HG03159 (cell line): ENCODE measurements around the gene C22orf15.

Experiments used
- ATAC-seq: cut with Tn5 transposase; IDR thresholded peaks from one replicate; pipeline ENCODE4 v1.9.1; 2021; ENCODE audit warnings: mild to moderate bottlenecking, moderate library complexity; ENCODE audit not compliant: unreplicated experiment

The C22orf15 gene

GRCh38 chr22:23772649-23773473 is 10.1 kb downstream of the C22orf15 start, which contains the start of gene MMP11:
Gene MMP11, plus strand, starts transcription at chr22:23772849. Its CDS starts 22 bp downstream, at chr22:23772871.
- no peak for ATAC-seq

GRCh38 chr22:23773483-23774113 is 10.8 kb downstream of the C22orf15 start:
- ATAC-seq: no peak

GRCh38 chr22:23774114-23774921 is 11.5 kb downstream of the C22orf15 start:
- no peak for ATAC-seq

- no peak for ATAC-seq
Measured at GRCh38 chr22:23774922-23775436, 12.2 kb downstream of the C22orf15 start.

- ATAC-seq: no peak
Measured at GRCh38 chr22:23775779-23776375, 13.1 kb downstream of the C22orf15 start.

- ATAC-seq: no peak
Measured at GRCh38 chr22:23777776-23778576, 15.2 kb downstream of the C22orf15 start.

GRCh38 chr22:23778577-23778900 is 15.7 kb downstream of the C22orf15 start:
- no peak for ATAC-seq

GRCh38 chr22:23779083-23779482 is 16.3 kb downstream of the C22orf15 start:
- no peak for ATAC-seq

GRCh38 chr22:23779731-23780130 is 16.9 kb downstream of the C22orf15 start:
- ATAC-seq: no peak

- ATAC-seq: no peak
Measured at GRCh38 chr22:23780146-23780748, 17.5 kb downstream of the C22orf15 start.

GRCh38 chr22:23781065-23781464 is 18.3 kb downstream of the C22orf15 start:
- no peak for ATAC-seq

- ATAC-seq: no peak
Measured at GRCh38 chr22:23781511-23782183, 18.9 kb downstream of the C22orf15 start.

GRCh38 chr22:23782252-23782651 is 19.5 kb downstream of the C22orf15 start:
- ATAC-seq: no peak

- ATAC-seq: no peak
Measured at GRCh38 chr22:23782703-23783102, 19.9 kb downstream of the C22orf15 start.

GRCh38 chr22:23783265-23784150 is 20.7 kb downstream of the C22orf15 start:
- no peak for ATAC-seq

GRCh38 chr22:23784215-23784732 is 21.5 kb downstream of the C22orf15 start:
- ATAC-seq: no peak

GRCh38 chr22:23786261-23786710 is 23.5 kb downstream of the C22orf15 start:
- ATAC-seq: no peak
